ENCODE measurements around the gene CFAP251. TPM values are rescaled to one million over a fixed set of nuclear protein-coding genes. Genes with fewer than 3 reads are reported as not detected.

The CFAP251 gene
- total RNA-seq, 1 experiment from 2014 or later, result 5.5 TPM

- CTCF ChIA-PET, result interaction anchor here (0.5 to 1.0 kb wide), 3 partner anchors 108 to 132 kb away, joined by 4 to 14 read pairs (median 5); partner anchors contain the start of gene RHOF
- Histone ChIP-seq H3K4me1 (ENCODE audit: insufficient read depth, low read length, poor library complexity, severe bottlenecking) (peaks cover 37% of the 10 kb centered on the region), H3K27me3 (replicated peaks; ENCODE audit: insufficient read depth, low read depth, low read length, poor library complexity) (no peaks in the 10 kb centered on the region), H3K9me3 (ENCODE audit: low read depth, low read length, poor library complexity, severe bottlenecking) (no peaks in the 10 kb centered on the region), H3K27ac (ENCODE audit: low read depth, low read length, poor library complexity, severe bottlenecking) (peak overlapping the region; percentile 81), H3K36me3 (ENCODE audit: insufficient read depth, low read length, poor library complexity, severe bottlenecking) (peaks cover 10% of the 10 kb centered on the region), H3K4me3 (ENCODE audit: low read depth, low read length, poor library complexity, severe bottlenecking) (no peak overlapping the region)
- BruUV-seq (replicated peaks), result no TSS peak
- intact Hi-C loops (cut with micrococcal nuclease; ENCODE audit: unreplicated experiment), result loop anchor here (1.0 to 10.0 kb wide), 2 partner anchors 139 to 207 kb away; no protein-coding TSS in a partner anchor
- TF ChIP-seq CTCF (conservative IDR thresholded peaks at IDR 0.05; ENCODE audit: low read depth, low read length) (no peak), EZH2 (IDR thresholded peaks at IDR 0.05; ENCODE audit: borderline replicate concordance, low read depth, low read length, poor library complexity, severe bottlenecking) (no peak)
- POLR2A ChIA-PET (ENCODE audit: low non-redundant PET), result interaction anchor here (0.6 kb wide), 1 partner anchor 15 kb away, joined by 8 read pairs; no protein-coding TSS in a partner anchor
- peak; percentile 87 for DNase-seq (ENCODE audit: low spot score)
Observed at GRCh38 chr12:121915841-121916321, 2.5 kb upstream of the CFAP251 start.

- peaks cover 37% of the 10 kb centered on the region for H3K4me1 ChIP-seq (ENCODE audit: insufficient read depth, low read length, poor library complexity, severe bottlenecking)
- no TSS peak for BruUV-seq (replicated peaks)
- ChIA-PET POLR2A (ENCODE audit: low non-redundant PET) (interaction anchor here (0.7 kb wide), 1 partner anchor 153 kb away, joined by 3 read pairs; no protein-coding TSS in a partner anchor), CTCF (interaction anchor here (1.0 kb wide), 1 partner anchor 107 kb away, joined by 5 read pairs; no protein-coding TSS in a partner anchor)
- no peaks in the 10 kb centered on the region for H3K27me3 ChIP-seq (replicated peaks; ENCODE audit: insufficient read depth, low read depth, low read length, poor library complexity)
- peak overlapping the region; percentile 81 for H3K27ac ChIP-seq (ENCODE audit: low read depth, low read length, poor library complexity, severe bottlenecking)
- no peaks in the 10 kb centered on the region for H3K9me3 ChIP-seq (ENCODE audit: low read depth, low read length, poor library complexity, severe bottlenecking)
- peaks cover 10% of the 10 kb centered on the region for H3K36me3 ChIP-seq (ENCODE audit: insufficient read depth, low read length, poor library complexity, severe bottlenecking)
- peak; percentile 72 for DNase-seq (ENCODE audit: low spot score)
- H3K4me3 ChIP-seq (ENCODE audit: low read depth, low read length, poor library complexity, severe bottlenecking), result no peak overlapping the region
- intact Hi-C loops (cut with micrococcal nuclease; ENCODE audit: unreplicated experiment), result loop anchor here (1.0 to 10.0 kb wide), 2 partner anchors 138 to 207 kb away; no protein-coding TSS in a partner anchor
- TF ChIP-seq EZH2 (IDR thresholded peaks at IDR 0.05; ENCODE audit: borderline replicate concordance, low read depth, low read length, poor library complexity, severe bottlenecking) (no peak), CTCF (conservative IDR thresholded peaks at IDR 0.05; ENCODE audit: low read depth, low read length) (peak; percentile 50)
Observed at GRCh38 chr12:121916719-121917118, 1.7 kb upstream of the CFAP251 start.

GRCh38 chr12:121918679-121919038, 267 bp downstream of the CFAP251 start:
- Histone ChIP-seq H3K27ac (ENCODE audit: low read depth, low read length, poor library complexity, severe bottlenecking) (peak overlapping the region; percentile 81), H3K36me3 (ENCODE audit: insufficient read depth, low read length, poor library complexity, severe bottlenecking) (peaks cover 3% of the 10 kb centered on the region), H3K4me3 (ENCODE audit: low read depth, low read length, poor library complexity, severe bottlenecking) (peak overlapping the region; percentile 56), H3K9me3 (ENCODE audit: low read depth, low read length, poor library complexity, severe bottlenecking) (no peaks in the 10 kb centered on the region), H3K27me3 (replicated peaks; ENCODE audit: insufficient read depth, low read depth, low read length, poor library complexity) (no peaks in the 10 kb centered on the region), H3K4me1 (ENCODE audit: insufficient read depth, low read length, poor library complexity, severe bottlenecking) (peaks cover 41% of the 10 kb centered on the region)
- BruUV-seq (replicated peaks), result no TSS peak
- no peak for DNase-seq (ENCODE audit: low spot score)
- CTCF ChIA-PET, result interaction anchor here (1.2 kb wide), 1 partner anchor 205 kb away, joined by 3 read pairs; no protein-coding TSS in a partner anchor
- intact Hi-C loops (cut with micrococcal nuclease; ENCODE audit: unreplicated experiment), result loop anchor here (10.0 kb wide), 1 partner anchor 136 kb away; no protein-coding TSS in a partner anchor
- TF ChIP-seq CTCF (conservative IDR thresholded peaks at IDR 0.05; ENCODE audit: low read depth, low read length), result no peak
- no peak for TF ChIP-seq EZH2 (IDR thresholded peaks at IDR 0.05; ENCODE audit: borderline replicate concordance, low read depth, low read length, poor library complexity, severe bottlenecking)
- POLR2A ChIA-PET (ENCODE audit: low non-redundant PET), result no interaction called here
